HepG2 (cell line): ENCODE data around the gene UBE3B. TPM values are rescaled to one million over a fixed set of nuclear protein-coding genes. Genes with fewer than 3 reads are reported as not detected.

Experiments used
- ATAC-seq: fragments of 200-7000 bp; cut with Tn5 transposase; 3 replicates; pipeline ENCODE4 v1.9.1; 2020; ENCODE audit warnings: mild to moderate bottlenecking, moderate library complexity
- BruUV-seq: library from RNA; stranded (reverse); fragments of 400-500 nt; replicated peaks from 2 replicates; lab custom pipeline; 2021; lab: Mats Ljungman, UMichigan
- CTCF ChIA-PET: fragments of 300-600 bp; formaldehyde crosslinking; extraction: SDS; loops from one replicate; lab custom pipeline; 2021; ENCODE audit warnings: low total read pairs, inconsistent platforms, low intra/inter-chr PET ratio; lab: Yijun Ruan, JAX
- POLR2A ChIA-PET: fragments of 350-600 bp; sonication (Branson Sonifier 250); formaldehyde crosslinking; loops from one replicate; lab custom pipeline; 2020; ENCODE audit warnings: antibody characterized with exemption, inconsistent platforms; lab: Yijun Ruan, JAX
- DNase-seq: peaks from one replicate; pipeline ENCODE4 v3.0.0-alpha.2; 2015; ENCODE audit warnings: low spot score
- FAIRE-seq: peaks from 3 replicates; lab custom pipeline; 2011; peaks lifted over from hg19 to GRCh38; lab: Jason Lieb, UNC
- H2AFZ ChIP-seq: one replicate; pipeline ENCODE4 v1.6.1; 2011; ENCODE audit warnings: low read length, inconsistent platforms
- H3K27ac ChIP-seq: fragments of 300-600 bp; 3 replicates; pipeline ENCODE4 v1.8.0; 2011; ENCODE audit warnings: mixed run types, mild to moderate bottlenecking, mixed read lengths, low read length, inconsistent platforms; ENCODE audit not compliant: insufficient read depth; ENCODE audit errors: extremely low read length
- H3K27me3 ChIP-seq, 2 experiments: fragments of 200-600 bp in 1 of 2; 2 replicates in 1 of 2; 3 replicates in 1 of 2; pipeline versions ENCODE4 v1.6.0 to v1.8.0; 2011; ENCODE audit warnings: low read length in 2 of 2, mild to moderate bottlenecking in 2 of 2, moderate library complexity in 2 of 2, inconsistent platforms in 1 of 2; ENCODE audit not compliant: insufficient read depth in 2 of 2, control insufficient read depth in 1 of 2
- H3K36me3 ChIP-seq, 2 experiments: fragments of 200-600 bp in 1 of 2; replicated peaks in 1 of 2; 2 replicates in 1 of 2; 3 replicates in 1 of 2; pipeline versions ENCODE4 v1.5.1 to v1.8.0; 2011; ENCODE audit warnings: low read length in 2 of 2, inconsistent platforms in 1 of 2; ENCODE audit not compliant: insufficient read depth in 2 of 2, control insufficient read depth in 1 of 2
- H3K4me1 ChIP-seq: 2 replicates; pipeline ENCODE4 v1.5.1; 2012; ENCODE audit warnings: low read length, inconsistent platforms; ENCODE audit not compliant: insufficient read depth
- H3K4me2 ChIP-seq: 2 replicates; pipeline ENCODE4 v1.6.0; 2011; ENCODE audit warnings: low read depth, low read length, inconsistent platforms
- H3K4me3 ChIP-seq, 3 experiments: fragments of 200-600 bp in 1 of 3; sonication (generic), shearing (Covaris generic) in 1 of 3; replicated peaks in 1 of 3; 2 replicates each; pipeline ENCODE4 v1.5.1; 2011 to 2016; ENCODE audit warnings: low read length in 3 of 3, inconsistent platforms in 2 of 3, low read depth in 2 of 3, mild to moderate bottlenecking in 2 of 3, control low read depth in 1 of 3, mixed read lengths in 1 of 3; ENCODE audit not compliant: insufficient read depth in 1 of 3
- H3K79me2 ChIP-seq: one replicate; pipeline ENCODE4 v1.6.1; 2011; ENCODE audit warnings: low read length, inconsistent platforms; ENCODE audit not compliant: insufficient read depth
- H3K9ac ChIP-seq: 2 replicates; pipeline ENCODE4 v1.6.0; 2011; ENCODE audit warnings: mild to moderate bottlenecking, low read depth, low read length, inconsistent platforms; ENCODE audit not compliant: insufficient read depth
- H3K9me3 ChIP-seq: 2 replicates; pipeline ENCODE4 v1.5.1; 2012; ENCODE audit warnings: mild to moderate bottlenecking, low read length
- H4K20me1 ChIP-seq: 2 replicates; pipeline ENCODE4 v1.6.0; 2011; ENCODE audit warnings: inconsistent platforms, mild to moderate bottlenecking, low read length, moderate library complexity; ENCODE audit not compliant: insufficient read depth
- AHR ChIP-seq: IDR thresholded peaks from 2 replicates; pipeline ENCODE4 v1.6.1; 2018; ENCODE audit warnings: missing genetic modification reagents, missing compliant biosample characterization
- ATM ChIP-seq: fragments of 450-650 bp; IDR thresholded peaks from 2 replicates; pipeline ENCODE4 v1.7.1; 2017; ENCODE audit warnings: mild to moderate bottlenecking, borderline replicate concordance
- DR1 ChIP-seq: sonication (generic); formaldehyde crosslinking; IDR thresholded peaks from 2 replicates; pipeline ENCODE4 v1.8.0; 2021; ENCODE audit warnings: mild to moderate bottlenecking, missing genetic modification reagents, inconsistent platforms
- HMGA1 ChIP-seq: sonication (generic); formaldehyde crosslinking; conservative IDR thresholded peaks from 2 replicates; pipeline ENCODE4 v1.4.0; 2020; ENCODE audit warnings: missing genetic modification reagents
- KLF11 ChIP-seq: IDR thresholded peaks from 2 replicates; pipeline ENCODE4 v1.6.1; 2016; ENCODE audit warnings: missing compliant biosample characterization
- MAFG ChIP-seq: sonication (generic); formaldehyde crosslinking; IDR thresholded peaks from 2 replicates; pipeline ENCODE4 v1.5.1; 2020; ENCODE audit warnings: mild to moderate bottlenecking, missing genetic modification reagents
- MIER3 ChIP-seq: IDR thresholded peaks from 2 replicates; pipeline ENCODE4 v1.6.1; 2016; ENCODE audit warnings: missing compliant biosample characterization, borderline replicate concordance
- NFKBIZ ChIP-seq: IDR thresholded peaks from 2 replicates; pipeline ENCODE4 v1.6.1; 2018; ENCODE audit warnings: missing genetic modification reagents, missing compliant biosample characterization
- PLRG1 ChIP-seq: fragments of 450-650 bp; conservative IDR thresholded peaks from 2 replicates; pipeline ENCODE4 v1.6.1; 2016
- SP5 ChIP-seq: IDR thresholded peaks from 2 replicates; pipeline ENCODE4 v1.6.1; 2016; ENCODE audit warnings: low read depth, borderline replicate concordance
- TBX3 ChIP-seq: fragments of 450-650 bp; IDR thresholded peaks from 2 replicates; pipeline ENCODE4 v1.6.1; 2017; ENCODE audit warnings: antibody characterized with exemption, mild to moderate bottlenecking, inconsistent platforms, borderline replicate concordance
- ZNF329 ChIP-seq: sonication (generic); formaldehyde crosslinking; IDR thresholded peaks from 2 replicates; pipeline ENCODE4 v1.9.0; 2021; ENCODE audit warnings: low read depth, mild to moderate bottlenecking, missing genetic modification reagents
- ZNF367 ChIP-seq: sonication (generic); formaldehyde crosslinking; IDR thresholded peaks from 2 replicates; pipeline ENCODE4 v1.4.0; 2020; ENCODE audit warnings: missing genetic modification reagents, borderline replicate concordance
- ZNF567 ChIP-seq: sonication (generic); formaldehyde crosslinking; IDR thresholded peaks from 2 replicates; pipeline ENCODE4 v1.8.1; 2023; ENCODE audit warnings: mild to moderate bottlenecking, missing genetic modification reagents, borderline replicate concordance
- ZNF816 ChIP-seq: sonication (generic); formaldehyde crosslinking; IDR thresholded peaks from 2 replicates; pipeline ENCODE4 v1.8.0; 2022; ENCODE audit warnings: missing genetic modification reagents, mild to moderate bottlenecking, borderline replicate concordance
- ZSCAN29 ChIP-seq: sonication (generic); formaldehyde crosslinking; conservative IDR thresholded peaks from 2 replicates; pipeline ENCODE4 v1.4.0; 2020; ENCODE audit warnings: mild to moderate bottlenecking, missing genetic modification reagents
- WGBS: methylation state at CpG from one replicate; pipeline ENCODE4 v1.1.6; 2017; ENCODE audit warnings: low lambda C conversion rate; 5-methylcytosine and 5-hydroxymethylcytosine counted together
- in situ Hi-C: cut with HindIII; loops from 2 replicates; pipeline ENCODE4 v1.10.0; 2017; ENCODE audit warnings: low pct_unique_long_range_greater_than_20kb; ENCODE audit not compliant: extremely low pct_ligation_motif_present
- intact Hi-C: fragments of 100-400 bp; cut with micrococcal nuclease; formaldehyde crosslinking; loops from one replicate; pipeline ENCODE4 v1.10.0; 2022; ENCODE audit not compliant: unreplicated experiment
- polyA plus RNA-seq, 8 experiments: library from polyadenylated mRNA; depleted of rRNA in 3 of 8; stranded (reverse) in 7 of 8; unstranded in 1 of 8; fragments of >200 nt; fragmentation: Illumina TruSeq in 4 of 8; extraction: Trizol in 4 of 8; gene quantifications; 2 replicates each; pipeline versions ENCODE4 v1.2.1 to v1.2.3, GENCODE V29; 2011 to 2016; ENCODE audit warnings: low read depth in 4 of 8, missing spikeins in 1 of 8, mixed read lengths in 1 of 8; ENCODE audit not compliant: insufficient read depth in 1 of 8
- total RNA-seq, 5 experiments: library from RNA; depleted of rRNA; stranded (reverse); fragments of >200 nt; fragmentation: Illumina TruSeq; extraction: Trizol; gene quantifications; 2 replicates each; pipeline ENCODE4 v1.2.3, GENCODE V29; 2016; ENCODE audit warnings: low read depth in 1 of 5
- TF ChIP-seq, protein P1 (sequence below): sonication (generic); formaldehyde crosslinking; IDR thresholded peaks from 2 replicates; pipeline ENCODE4 v1.5.0; 2020; ENCODE audit warnings: missing genetic modification reagents
- TF ChIP-seq, protein P2 (sequence below): sonication (generic); formaldehyde crosslinking; IDR thresholded peaks from 2 replicates; pipeline ENCODE4 v1.8.1; 2022; ENCODE audit warnings: low read depth, mild to moderate bottlenecking, missing genetic modification reagents
- TF ChIP-seq, protein P3 (sequence below): sonication (generic); formaldehyde crosslinking; IDR thresholded peaks from 2 replicates; pipeline ENCODE4 v1.4.0; 2020; ENCODE audit warnings: low read depth, missing genetic modification reagents

Gene UBE3B
- total and polyA plus RNA-seq, 2 of the 13 experiments (the other 11 are each of a cell fraction or from before 2014, with no cell fraction given): 22.7 to 25.3 TPM

DNA sequence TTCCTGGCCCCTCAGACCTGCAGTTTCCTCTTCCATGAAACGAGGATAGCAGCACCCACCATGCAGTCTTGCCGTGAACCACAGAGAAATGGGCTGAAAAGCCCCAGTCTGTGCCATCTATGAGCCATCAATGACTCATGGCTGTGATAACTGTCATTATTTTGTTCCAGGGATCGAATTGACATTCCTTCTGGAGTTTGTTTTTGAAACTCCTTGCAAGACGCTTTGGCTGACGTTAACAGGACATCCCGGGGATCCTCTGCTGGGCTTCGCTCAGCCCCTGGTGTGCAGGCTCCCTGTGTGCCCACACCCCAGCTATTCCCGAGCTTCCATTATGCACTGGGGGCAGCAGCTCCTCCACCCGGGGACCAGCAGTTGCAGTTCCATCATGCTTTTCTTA, 62.1 kb downstream of the UBE3B start:
- ChIA-PET CTCF (no interaction called here), POLR2A (no interaction called here)
- H3K27ac ChIP-seq: no peak overlapping the region
- H3K9me3 ChIP-seq: no peaks in the 10 kb centered on the region
- H4K20me1 ChIP-seq: no peaks in the 10 kb centered on the region
- H3K4me1 ChIP-seq: peaks cover 23% of the 10 kb centered on the region
- no peak overlapping the region for H2AFZ ChIP-seq
- 90% methylated on average over 5 of the region's 9 CpGs for WGBS
- no peak overlapping the region for H3K9ac ChIP-seq
- H3K36me3 ChIP-seq: no peaks in the 10 kb centered on the region
- no peaks in the 10 kb centered on the region for H3K79me2 ChIP-seq
- in situ Hi-C loops: no loop called here
- FAIRE-seq: no peak
- BruUV-seq: no TSS peak
- no peak for ATAC-seq
- no peak overlapping the region for H3K4me3 ChIP-seq
- H3K4me2 ChIP-seq: no peak overlapping the region
- TF ChIP-seq ZSCAN29 (CRISPR knock-in tag) (no peak), NFKBIZ (CRISPR knock-in tag) (no peak), SP5 (no peak), DR1 (CRISPR knock-in tag) (no peak), MAFG (CRISPR knock-in tag) (no peak), PLRG1 (no peak), ZNF329 (CRISPR knock-in tag) (no peak), ZNF567 (no peak), ZNF816 (CRISPR knock-in tag) (no peak), ZNF367 (no peak), HMGA1 (CRISPR knock-in tag) (no peak), KLF11 (CRISPR knock-in tag) (no peak), TBX3 (no peak), AHR (CRISPR knock-in tag) (no peak), MIER3 (CRISPR knock-in tag) (no peak), ATM (no peak)
- TF ChIP-seq, protein P1, sequence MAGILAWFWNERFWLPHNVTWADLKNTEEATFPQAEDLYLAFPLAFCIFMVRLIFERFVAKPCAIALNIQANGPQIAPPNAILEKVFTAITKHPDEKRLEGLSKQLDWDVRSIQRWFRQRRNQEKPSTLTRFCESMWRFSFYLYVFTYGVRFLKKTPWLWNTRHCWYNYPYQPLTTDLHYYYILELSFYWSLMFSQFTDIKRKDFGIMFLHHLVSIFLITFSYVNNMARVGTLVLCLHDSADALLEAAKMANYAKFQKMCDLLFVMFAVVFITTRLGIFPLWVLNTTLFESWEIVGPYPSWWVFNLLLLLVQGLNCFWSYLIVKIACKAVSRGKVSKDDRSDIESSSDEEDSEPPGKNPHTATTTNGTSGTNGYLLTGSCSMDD (CRISPR knock-in tag): no peak
- TF ChIP-seq, protein P2, sequence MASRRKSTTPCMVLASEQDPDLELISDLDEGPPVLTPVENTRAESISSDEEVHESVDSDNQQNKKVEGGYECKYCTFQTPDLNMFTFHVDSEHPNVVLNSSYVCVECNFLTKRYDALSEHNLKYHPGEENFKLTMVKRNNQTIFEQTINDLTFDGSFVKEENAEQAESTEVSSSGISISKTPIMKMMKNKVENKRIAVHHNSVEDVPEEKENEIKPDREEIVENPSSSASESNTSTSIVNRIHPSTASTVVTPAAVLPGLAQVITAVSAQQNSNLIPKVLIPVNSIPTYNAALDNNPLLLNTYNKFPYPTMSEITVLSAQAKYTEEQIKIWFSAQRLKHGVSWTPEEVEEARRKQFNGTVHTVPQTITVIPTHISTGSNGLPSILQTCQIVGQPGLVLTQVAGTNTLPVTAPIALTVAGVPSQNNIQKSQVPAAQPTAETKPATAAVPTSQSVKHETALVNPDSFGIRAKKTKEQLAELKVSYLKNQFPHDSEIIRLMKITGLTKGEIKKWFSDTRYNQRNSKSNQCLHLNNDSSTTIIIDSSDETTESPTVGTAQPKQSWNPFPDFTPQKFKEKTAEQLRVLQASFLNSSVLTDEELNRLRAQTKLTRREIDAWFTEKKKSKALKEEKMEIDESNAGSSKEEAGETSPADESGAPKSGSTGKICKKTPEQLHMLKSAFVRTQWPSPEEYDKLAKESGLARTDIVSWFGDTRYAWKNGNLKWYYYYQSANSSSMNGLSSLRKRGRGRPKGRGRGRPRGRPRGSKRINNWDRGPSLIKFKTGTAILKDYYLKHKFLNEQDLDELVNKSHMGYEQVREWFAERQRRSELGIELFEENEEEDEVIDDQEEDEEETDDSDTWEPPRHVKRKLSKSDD (CRISPR knock-in tag): no peak
- TF ChIP-seq, protein P3, sequence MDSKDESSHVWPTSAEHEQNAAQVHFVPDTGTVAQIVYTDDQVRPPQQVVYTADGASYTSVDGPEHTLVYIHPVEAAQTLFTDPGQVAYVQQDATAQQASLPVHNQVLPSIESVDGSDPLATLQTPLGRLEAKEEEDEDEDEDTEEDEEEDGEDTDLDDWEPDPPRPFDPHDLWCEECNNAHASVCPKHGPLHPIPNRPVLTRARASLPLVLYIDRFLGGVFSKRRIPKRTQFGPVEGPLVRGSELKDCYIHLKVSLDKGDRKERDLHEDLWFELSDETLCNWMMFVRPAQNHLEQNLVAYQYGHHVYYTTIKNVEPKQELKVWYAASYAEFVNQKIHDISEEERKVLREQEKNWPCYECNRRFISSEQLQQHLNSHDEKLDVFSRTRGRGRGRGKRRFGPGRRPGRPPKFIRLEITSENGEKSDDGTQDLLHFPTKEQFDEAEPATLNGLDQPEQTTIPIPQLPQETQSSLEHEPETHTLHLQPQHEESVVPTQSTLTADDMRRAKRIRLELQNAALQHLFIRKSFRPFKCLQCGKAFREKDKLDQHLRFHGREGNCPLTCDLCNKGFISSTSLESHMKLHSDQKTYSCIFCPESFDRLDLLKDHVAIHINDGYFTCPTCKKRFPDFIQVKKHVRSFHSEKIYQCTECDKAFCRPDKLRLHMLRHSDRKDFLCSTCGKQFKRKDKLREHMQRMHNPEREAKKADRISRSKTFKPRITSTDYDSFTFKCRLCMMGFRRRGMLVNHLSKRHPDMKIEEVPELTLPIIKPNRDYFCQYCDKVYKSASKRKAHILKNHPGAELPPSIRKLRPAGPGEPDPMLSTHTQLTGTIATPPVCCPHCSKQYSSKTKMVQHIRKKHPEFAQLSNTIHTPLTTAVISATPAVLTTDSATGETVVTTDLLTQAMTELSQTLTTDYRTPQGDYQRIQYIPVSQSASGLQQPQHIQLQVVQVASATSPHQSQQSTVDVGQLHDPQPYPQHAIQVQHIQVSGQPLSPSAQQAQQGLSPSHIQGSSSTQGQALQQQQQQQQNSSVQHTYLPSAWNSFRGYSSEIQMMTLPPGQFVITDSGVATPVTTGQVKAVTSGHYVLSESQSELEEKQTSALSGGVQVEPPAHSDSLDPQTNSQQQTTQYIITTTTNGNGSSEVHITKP (CRISPR knock-in tag): no peak
- intact Hi-C loops: no loop called here
- no peaks in the 10 kb centered on the region; a peak in 1 of 5 replicates for H3K27me3 ChIP-seq
- DNase-seq: no peak
